ENCODE measurements around the gene QPCT.

The QPCT gene

DNA sequence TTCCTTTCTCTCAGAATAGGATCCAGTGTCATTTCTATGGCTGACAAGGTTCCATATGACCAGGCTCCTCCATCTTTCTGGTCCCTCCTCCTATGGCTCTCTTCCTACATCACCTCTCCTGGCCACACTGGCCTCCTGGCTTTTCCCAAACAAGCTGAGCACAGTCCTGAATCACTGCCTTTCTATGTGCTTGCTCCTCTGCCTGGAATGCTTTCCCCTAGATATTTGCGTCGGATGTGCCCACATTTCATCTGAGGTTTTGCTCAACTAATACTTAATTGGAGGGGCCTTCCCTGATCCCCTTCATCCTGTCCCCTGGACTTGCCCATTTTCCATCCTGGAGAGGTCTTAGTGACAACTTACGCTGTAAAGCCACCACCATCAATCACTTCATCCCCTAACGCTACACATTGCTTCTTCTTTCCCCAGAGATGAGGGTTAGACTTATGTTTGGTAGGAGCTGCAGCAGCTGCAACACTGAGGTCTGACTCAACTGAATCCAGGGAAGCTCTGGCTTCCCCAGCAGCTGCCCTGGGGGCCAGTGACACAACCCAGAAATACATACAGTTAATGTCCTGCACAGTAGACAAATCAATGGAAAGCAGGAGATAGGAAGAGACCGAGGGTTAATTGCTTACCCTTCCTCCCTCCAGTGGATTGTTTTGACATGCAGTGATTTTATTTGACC is 42.9 kb downstream of the QPCT start:
- TF ChIP-seq, protein P1, sequence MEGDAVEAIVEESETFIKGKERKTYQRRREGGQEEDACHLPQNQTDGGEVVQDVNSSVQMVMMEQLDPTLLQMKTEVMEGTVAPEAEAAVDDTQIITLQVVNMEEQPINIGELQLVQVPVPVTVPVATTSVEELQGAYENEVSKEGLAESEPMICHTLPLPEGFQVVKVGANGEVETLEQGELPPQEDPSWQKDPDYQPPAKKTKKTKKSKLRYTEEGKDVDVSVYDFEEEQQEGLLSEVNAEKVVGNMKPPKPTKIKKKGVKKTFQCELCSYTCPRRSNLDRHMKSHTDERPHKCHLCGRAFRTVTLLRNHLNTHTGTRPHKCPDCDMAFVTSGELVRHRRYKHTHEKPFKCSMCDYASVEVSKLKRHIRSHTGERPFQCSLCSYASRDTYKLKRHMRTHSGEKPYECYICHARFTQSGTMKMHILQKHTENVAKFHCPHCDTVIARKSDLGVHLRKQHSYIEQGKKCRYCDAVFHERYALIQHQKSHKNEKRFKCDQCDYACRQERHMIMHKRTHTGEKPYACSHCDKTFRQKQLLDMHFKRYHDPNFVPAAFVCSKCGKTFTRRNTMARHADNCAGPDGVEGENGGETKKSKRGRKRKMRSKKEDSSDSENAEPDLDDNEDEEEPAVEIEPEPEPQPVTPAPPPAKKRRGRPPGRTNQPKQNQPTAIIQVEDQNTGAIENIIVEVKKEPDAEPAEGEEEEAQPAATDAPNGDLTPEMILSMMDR (IDR thresholded peaks at IDR 0.05; ENCODE audit: low read depth, low read length, poor library complexity, severe bottlenecking) = no peak
- TF ChIP-seq EZH2phosphoT487 (IDR thresholded peaks at IDR 0.05; ENCODE audit: borderline replicate concordance, low read length) = no peak
- no peak overlapping the region for H3K27ac ChIP-seq (ENCODE audit: low read depth, low read length)
- H3K36me3 ChIP-seq (ENCODE audit: control insufficient read depth, low read length) = no peaks in the 10 kb centered on the region

DNA sequence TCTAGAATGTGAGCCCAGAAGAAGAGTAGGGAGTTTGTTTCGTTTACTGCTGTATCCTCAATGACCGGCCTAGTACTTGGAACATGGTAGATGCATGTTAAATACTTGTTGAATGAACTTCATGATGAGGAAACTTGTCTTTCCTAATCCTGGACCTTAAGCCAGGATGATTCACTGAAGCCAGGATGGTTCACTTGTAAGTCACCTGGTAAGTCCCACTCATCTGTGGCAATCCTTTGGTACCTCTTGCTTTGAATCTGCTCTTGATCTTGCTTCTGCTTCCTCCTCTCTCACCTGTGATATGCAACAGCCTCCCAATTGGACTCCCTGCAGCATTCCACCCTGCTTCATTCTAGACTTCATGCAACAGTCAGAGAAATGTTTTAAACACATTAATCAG is 43.6 kb downstream of the QPCT start:
- no peak overlapping the region for H3K27ac ChIP-seq (ENCODE audit: low read depth, low read length)
- no peak overlapping the region for H3K4me3 ChIP-seq (ENCODE audit: low read length)
- TF ChIP-seq EZH2phosphoT487 (IDR thresholded peaks at IDR 0.05; ENCODE audit: borderline replicate concordance, low read length) = no peak
- TF ChIP-seq, protein P1 (IDR thresholded peaks at IDR 0.05; ENCODE audit: low read depth, low read length, poor library complexity, severe bottlenecking) = no peak
- no peaks in the 10 kb centered on the region for H3K9me2 ChIP-seq (replicated peaks; ENCODE audit: control insufficient read depth, low read length)
- peaks cover 3% of the 10 kb centered on the region; the same call in 1 of the 2 replicates for H3K27me3 ChIP-seq (ENCODE audit: control insufficient read depth, low read length)
- H3K4me2 ChIP-seq (ENCODE audit: low read length) = no peak overlapping the region
- no peaks in the 10 kb centered on the region for H3K36me3 ChIP-seq (ENCODE audit: control insufficient read depth, low read length)
- no peaks in the 10 kb centered on the region for H3F3A ChIP-seq (ENCODE audit: control insufficient read depth, insufficient read depth)
- peaks cover 32% of the 10 kb centered on the region for H3K4me1 ChIP-seq (ENCODE audit: control insufficient read depth, low read length)
- H3K9me3 ChIP-seq (ENCODE audit: control insufficient read depth, insufficient read depth, low read length) = no peaks in the 10 kb centered on the region
- no peaks in the 10 kb centered on the region for H4K20me1 ChIP-seq (ENCODE audit: control insufficient read depth, insufficient read depth, low read depth, low read length)
- no peaks in the 10 kb centered on the region for H3K79me2 ChIP-seq (ENCODE audit: control insufficient read depth, low read length)

More for the DNA sequence above, 42.9 kb downstream of the QPCT start:
- Histone ChIP-seq H3K27me3 (ENCODE audit: control insufficient read depth, low read length) (peaks cover 3% of the 10 kb centered on the region; the same call in 1 of the 2 replicates), H3K4me2 (ENCODE audit: low read length) (no peak overlapping the region), H3K4me1 (ENCODE audit: control insufficient read depth, low read length) (peaks cover 32% of the 10 kb centered on the region), H3K9me3 (ENCODE audit: control insufficient read depth, insufficient read depth, low read length) (no peaks in the 10 kb centered on the region), H3F3A (ENCODE audit: control insufficient read depth, insufficient read depth) (no peaks in the 10 kb centered on the region), H4K20me1 (ENCODE audit: control insufficient read depth, insufficient read depth, low read depth, low read length) (no peaks in the 10 kb centered on the region), H3K79me2 (ENCODE audit: control insufficient read depth, low read length) (no peaks in the 10 kb centered on the region), H3K4me3 (ENCODE audit: low read length) (no peak overlapping the region), H3K9me2 (replicated peaks; ENCODE audit: control insufficient read depth, low read length) (no peaks in the 10 kb centered on the region)

DNA sequence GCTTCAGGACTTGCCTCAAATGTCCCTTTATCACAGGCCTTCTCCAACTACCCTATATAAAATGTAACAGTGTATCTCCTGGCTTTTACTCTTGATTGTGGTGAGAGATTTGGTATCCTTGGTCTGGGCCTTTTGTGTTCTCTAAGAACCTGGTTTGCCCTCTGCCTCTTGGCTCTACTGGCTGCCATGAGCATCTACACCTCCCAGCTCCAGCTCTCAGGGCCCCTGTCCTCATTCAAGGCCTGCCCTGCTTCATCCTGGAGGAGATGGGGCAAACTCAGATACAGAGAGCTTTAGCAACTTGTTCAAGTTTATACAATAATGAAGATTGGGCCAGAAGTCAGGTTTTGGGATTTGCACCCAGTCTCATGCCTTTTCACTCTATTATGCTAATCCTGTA is 45.0 kb downstream of the QPCT start:
- peak overlapping the region; percentile 68; the same call in 1 of the 2 replicates for H3K4me3 ChIP-seq (ENCODE audit: low read length)
- H3F3A ChIP-seq (ENCODE audit: control insufficient read depth, insufficient read depth) = no peaks in the 10 kb centered on the region
- H3K4me1 ChIP-seq (ENCODE audit: control insufficient read depth, low read length) = peaks cover 32% of the 10 kb centered on the region
- H3K9me3 ChIP-seq (ENCODE audit: control insufficient read depth, insufficient read depth, low read length) = no peaks in the 10 kb centered on the region
- no peak for TF ChIP-seq EZH2phosphoT487 (IDR thresholded peaks at IDR 0.05; ENCODE audit: borderline replicate concordance, low read length)
- TF ChIP-seq, protein P1 (IDR thresholded peaks at IDR 0.05; ENCODE audit: low read depth, low read length, poor library complexity, severe bottlenecking) = no peak
- H3K36me3 ChIP-seq (ENCODE audit: control insufficient read depth, low read length) = no peaks in the 10 kb centered on the region
- H3K79me2 ChIP-seq (ENCODE audit: control insufficient read depth, low read length) = no peaks in the 10 kb centered on the region
- no peaks in the 10 kb centered on the region for H4K20me1 ChIP-seq (ENCODE audit: control insufficient read depth, insufficient read depth, low read depth, low read length)
- H3K27me3 ChIP-seq (ENCODE audit: control insufficient read depth, low read length) = peaks cover 11% of the 10 kb centered on the region
- H3K4me2 ChIP-seq (ENCODE audit: low read length) = peak overlapping the region; percentile 82
- H3K27ac ChIP-seq (ENCODE audit: low read depth, low read length) = no peak overlapping the region
- no peaks in the 10 kb centered on the region for H3K9me2 ChIP-seq (replicated peaks; ENCODE audit: control insufficient read depth, low read length)
